Muscle of leg (tissue), 11 donors: Measurements from ENCODE around the gene TOP2B. TPM values are rescaled to one million over a fixed set of nuclear protein-coding genes. Genes with fewer than 3 reads are reported as not detected.

Experiments used
- DNase-seq: peaks from one replicate; pipeline ENCODE4 v3.0.0; 2013
- H3K27ac ChIP-seq: one replicate; pipeline ENCODE4 v1.5.1; 2013; ENCODE audit warnings: mild to moderate bottlenecking, low read length, control low read depth
- H3K27me3 ChIP-seq: one replicate; pipeline ENCODE4 v1.6.1; 2013; ENCODE audit warnings: low read length; ENCODE audit not compliant: control insufficient read depth, insufficient read depth
- H3K36me3 ChIP-seq: one replicate; pipeline ENCODE4 v1.6.1; 2013; ENCODE audit warnings: low read length; ENCODE audit not compliant: control insufficient read depth, insufficient read depth
- H3K4me1 ChIP-seq: one replicate; pipeline ENCODE4 v1.6.1; 2013; ENCODE audit warnings: low read length; ENCODE audit not compliant: control insufficient read depth, insufficient read depth
- H3K4me3 ChIP-seq: one replicate; pipeline ENCODE4 v1.5.1; 2013; ENCODE audit warnings: low read length, control low read depth
- H3K9me3 ChIP-seq: replicated peaks from 2 replicates; pipeline ENCODE4 v1.6.1; 2013; ENCODE audit warnings: low read depth, low read length; ENCODE audit not compliant: control insufficient read depth
- WGBS: methylation state at CpG from one replicate; pipeline ENCODE4 v1.1.5; 2013; ENCODE audit warnings: missing lambda C conversion rate; ENCODE audit not compliant: insufficient coverage; 5-methylcytosine and 5-hydroxymethylcytosine counted together
- polyA plus RNA-seq, 8 donors: library from polyadenylated mRNA; unstranded; fragments of 120-200 nt; gene quantifications; one replicate each; pipeline versions ENCODE4 v1.2.1 to v1.2.3, GENCODE V29; 2013; ENCODE audit warnings: inconsistent platforms in 1 of 8, low replicate concordance in 1 of 8; ENCODE audit not compliant: insufficient read length in 8 of 8, insufficient read depth in 1 of 8
- total RNA-seq: library from RNA; stranded (reverse); fragments of 120-200 nt; gene quantifications from one replicate; pipeline ENCODE4 v1.2.4, GENCODE V29; 2013

TOP2B gene
- total and polyA plus RNA-seq, 9 donors: 110 to 162 (median 126) TPM

GRCh38 chr3:25679166-25679565, 14.5 kb upstream of the TOP2B start:
- no peak for DNase-seq
- no CpG with 5 or more reads among the region's 2 CpGs for WGBS
- Histone ChIP-seq H3K4me3 (no peak overlapping the region), H3K36me3 (no peaks in the 10 kb centered on the region), H3K9me3 (no peaks in the 10 kb centered on the region), H3K4me1 (no peaks in the 10 kb centered on the region), H3K27ac (no peak overlapping the region), H3K27me3 (no peaks in the 10 kb centered on the region)

GRCh38 chr3:25678581-25678980, 13.9 kb upstream of the TOP2B start:
- no peak overlapping the region for H3K4me3 ChIP-seq
- H3K4me1 ChIP-seq: no peaks in the 10 kb centered on the region
- no peak overlapping the region for H3K27ac ChIP-seq
- peaks cover 2% of the 10 kb centered on the region for H3K9me3 ChIP-seq
- no peaks in the 10 kb centered on the region for H3K27me3 ChIP-seq
- DNase-seq: no peak
- H3K36me3 ChIP-seq: no peaks in the 10 kb centered on the region

DNA sequence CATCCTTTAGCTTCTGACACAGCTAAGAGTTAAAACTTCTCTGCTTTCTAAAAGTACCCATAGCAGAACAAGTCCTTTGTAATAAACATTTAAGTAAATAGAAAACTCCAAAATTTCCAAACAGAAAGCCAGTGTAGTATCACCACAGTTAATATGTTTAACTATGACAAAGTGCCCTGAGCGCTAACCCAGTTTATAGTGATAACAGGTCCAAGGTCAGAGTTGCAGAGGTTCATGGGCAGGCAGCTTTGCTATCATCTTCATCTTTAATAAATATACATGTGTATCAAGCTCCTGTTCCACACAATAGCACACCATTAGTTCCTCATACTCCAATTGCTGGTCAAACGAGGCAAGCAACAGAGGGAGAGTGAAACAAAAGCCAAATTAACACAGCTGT, 12.4 kb upstream of the TOP2B start:
- no peak for DNase-seq
- Histone ChIP-seq H3K4me3 (no peak overlapping the region), H3K36me3 (no peaks in the 10 kb centered on the region), H3K27ac (no peak overlapping the region), H3K27me3 (no peaks in the 10 kb centered on the region), H3K4me1 (no peaks in the 10 kb centered on the region), H3K9me3 (peaks cover 2% of the 10 kb centered on the region)
- 100% methylated on average over 1 of the region's 2 CpGs for WGBS

DNA sequence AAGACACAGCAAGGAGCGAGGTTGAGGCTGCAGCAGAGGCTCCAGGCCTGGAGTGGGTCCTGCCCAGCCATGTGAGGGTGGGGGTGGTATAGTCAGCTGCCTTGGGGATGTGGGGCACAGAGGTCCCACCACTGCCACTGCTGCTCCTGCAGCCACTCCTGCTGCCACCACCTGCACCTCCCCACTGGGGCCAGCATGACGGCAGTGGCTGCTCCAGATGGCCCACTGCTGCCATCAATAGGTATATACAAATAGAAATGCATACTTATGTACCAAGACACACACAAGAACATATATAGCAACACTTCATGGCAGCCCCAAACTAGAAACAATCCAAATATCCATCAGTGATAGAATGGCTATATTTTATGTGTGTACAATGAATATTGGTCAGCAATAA, 10.0 kb upstream of the TOP2B start:
- DNase-seq: no peak
- Histone ChIP-seq H3K27me3 (no peaks in the 10 kb centered on the region), H3K4me3 (no peak overlapping the region), H3K9me3 (peaks cover 2% of the 10 kb centered on the region), H3K4me1 (no peaks in the 10 kb centered on the region), H3K27ac (no peak overlapping the region), H3K36me3 (no peaks in the 10 kb centered on the region)
- no CpG with 5 or more reads among the region's 2 CpGs for WGBS

- H3K4me1 ChIP-seq: no peaks in the 10 kb centered on the region
- WGBS: 97% methylated on average over 8 of the region's 8 CpGs
- no peak for DNase-seq
These were observed 9.1 kb upstream of the TOP2B start for GRCh38 chr3:25673738-25674298.

DNA sequence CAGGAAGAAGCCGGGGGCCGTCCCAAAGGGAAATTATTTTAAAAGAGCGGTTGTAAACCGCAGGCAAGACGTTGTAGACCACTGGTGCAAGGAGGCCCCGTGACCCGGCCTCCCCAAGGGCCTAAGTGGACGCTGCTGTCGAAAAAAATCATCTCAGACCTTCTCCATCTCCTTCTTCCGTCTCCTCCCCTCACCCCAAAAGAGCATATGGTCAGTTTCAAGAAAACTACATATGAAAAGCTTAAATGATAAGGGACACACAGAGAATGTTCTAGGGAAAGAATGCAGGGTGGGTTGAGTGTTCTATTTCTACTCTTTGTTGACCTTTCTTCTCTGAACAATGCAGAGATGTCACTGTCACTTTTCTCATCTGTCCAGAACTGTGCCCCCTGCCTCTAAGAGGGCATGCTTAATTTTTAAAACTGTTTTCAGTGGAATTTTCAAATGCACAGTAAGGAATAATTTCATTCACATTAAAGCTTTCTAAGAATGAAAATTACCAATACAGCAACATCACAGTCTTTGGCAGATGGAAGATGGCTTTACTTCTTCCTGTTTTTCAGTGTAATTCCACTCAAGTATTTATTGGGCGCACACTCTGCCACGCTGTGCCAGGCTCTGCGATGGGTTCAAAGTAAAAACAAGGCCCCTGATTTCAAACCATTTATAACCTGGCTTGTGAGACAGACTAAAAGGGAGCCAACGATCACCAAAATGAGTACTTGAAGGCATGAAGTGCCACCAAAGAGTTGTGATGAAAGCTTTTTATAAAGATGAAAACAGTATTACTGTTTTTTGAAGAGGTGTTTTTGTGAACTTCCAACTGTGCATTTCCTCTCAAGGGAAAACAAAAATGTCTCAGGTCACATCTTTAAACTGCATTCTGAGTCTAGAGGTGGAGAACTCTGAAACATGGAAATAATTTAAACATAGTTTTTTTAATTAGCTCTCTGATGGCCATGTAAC, 891 bp upstream of the TOP2B start:
- Histone ChIP-seq H3K9me3 (no peaks in the 10 kb centered on the region), H3K36me3 (no peaks in the 10 kb centered on the region), H3K4me3 (peak overlapping the region; percentile 78), H3K27ac (peak overlapping the region; percentile 99), H3K4me1 (peaks cover 7% of the 10 kb centered on the region), H3K27me3 (no peaks in the 10 kb centered on the region)
- DNase-seq: peak; percentile 17
- 4% methylated on average over 9 of the region's 14 CpGs for WGBS

More at GRCh38 chr3:25673738-25674298, 9.1 kb upstream of the TOP2B start:
- Histone ChIP-seq H3K27me3 (no peaks in the 10 kb centered on the region), H3K27ac (no peak overlapping the region), H3K36me3 (no peaks in the 10 kb centered on the region), H3K9me3 (peaks cover 2% of the 10 kb centered on the region), H3K4me3 (no peak overlapping the region)

- DNase-seq: peak; percentile 81
- WGBS: under 1% methylated on average over 99 of the region's 115 CpGs
- H3K27ac ChIP-seq: peak overlapping the region; percentile 99
- no peaks in the 10 kb centered on the region for H3K27me3 ChIP-seq
- no peaks in the 10 kb centered on the region for H3K9me3 ChIP-seq
- no peaks in the 10 kb centered on the region for H3K36me3 ChIP-seq
- peaks cover 7% of the 10 kb centered on the region for H3K4me1 ChIP-seq
- H3K4me3 ChIP-seq: peak overlapping the region; percentile 78
These were observed 567 bp downstream of the TOP2B start for GRCh38 chr3:25663869-25664811.

DNA sequence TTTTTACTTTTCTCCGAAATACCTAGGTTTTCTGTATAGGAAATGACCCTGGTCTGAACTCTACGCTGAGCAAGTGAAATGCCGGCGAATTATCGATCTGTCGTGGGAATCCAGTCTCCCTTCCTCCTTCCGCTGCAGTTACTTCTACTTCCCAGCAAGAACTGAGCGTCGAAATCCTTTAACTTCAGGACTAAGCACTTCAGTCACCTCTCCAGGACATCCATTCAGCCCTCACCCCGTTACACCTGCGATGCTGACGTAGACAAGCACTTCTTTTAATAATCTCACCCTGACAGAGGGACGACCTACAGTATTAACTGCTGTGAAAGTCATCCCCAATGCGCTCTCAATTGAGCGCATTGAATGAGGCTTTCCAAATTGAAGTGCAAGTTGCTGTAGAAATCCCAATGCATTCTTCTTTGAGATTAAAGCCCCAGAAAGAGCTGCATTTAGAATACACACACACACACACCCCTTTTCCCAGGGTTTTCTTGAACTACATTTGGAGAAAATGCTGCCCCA, 1.3 kb downstream of the TOP2B start:
- peaks cover 7% of the 10 kb centered on the region for H3K4me1 ChIP-seq
- no peaks in the 10 kb centered on the region for H3K9me3 ChIP-seq
- H3K27ac ChIP-seq: peak overlapping the region; percentile 99
- no peaks in the 10 kb centered on the region for H3K36me3 ChIP-seq
- 0% methylated on average over 13 of the region's 15 CpGs for WGBS
- H3K27me3 ChIP-seq: no peaks in the 10 kb centered on the region
- peak overlapping the region; percentile 78 for H3K4me3 ChIP-seq
- peak; percentile 49 for DNase-seq

GRCh38 chr3:25662736-25663320, 1.9 kb downstream of the TOP2B start:
- H3K36me3 ChIP-seq: no peaks in the 10 kb centered on the region
- H3K4me3 ChIP-seq: peak overlapping the region; percentile 78
- peak overlapping the region; percentile 99 for H3K27ac ChIP-seq
- no peaks in the 10 kb centered on the region for H3K9me3 ChIP-seq
- peak; percentile 16 for DNase-seq
- peaks cover 7% of the 10 kb centered on the region for H3K4me1 ChIP-seq
- no peaks in the 10 kb centered on the region for H3K27me3 ChIP-seq
- no CpG with 5 or more reads among the region's 7 CpGs for WGBS
